CD14-positive monocyte (primary cell): Measurements from ENCODE around the gene PCAT7. TPM values are rescaled to one million over a fixed set of nuclear protein-coding genes. Genes with fewer than 3 reads are reported as not detected.
A peak's percentile ranks its signal among the peaks of the same experiment; 100 is the strongest.

Experiments used
- DNase-seq, 3 donors: peaks; one replicate each; pipeline ENCODE4 v3.0.0-alpha.2; 2011 to 2022
- H2AFZ ChIP-seq: 2 replicates; pipeline ENCODE4 v1.6.0; 2012; ENCODE audit warnings: mild to moderate bottlenecking, low read depth, low read length, inconsistent platforms; ENCODE audit not compliant: insufficient read depth, poor library complexity, severe bottlenecking
- H3K27ac ChIP-seq, 2 donors: 1 replicate in 1 of 2; 2 replicates in 1 of 2; pipeline ENCODE4 v1.5.1; 2012 to 2013; ENCODE audit warnings: low read length in 2 of 2, control low read depth in 1 of 2, inconsistent platforms in 1 of 2, low read depth in 1 of 2, mild to moderate bottlenecking in 1 of 2
- H3K27me3 ChIP-seq, 2 donors: one replicate each; pipeline versions ENCODE4 v1.6.0 to v1.6.1; 2011 to 2013; ENCODE audit warnings: low read length in 2 of 2; ENCODE audit not compliant: control insufficient read depth in 2 of 2, insufficient read depth in 2 of 2
- H3K36me3 ChIP-seq, 2 donors: replicated peaks in 1 of 2; 1 replicate in 1 of 2; 2 replicates in 1 of 2; pipeline versions ENCODE4 v1.5.1 to v1.6.1; 2012 to 2013; ENCODE audit warnings: low read length in 2 of 2, control low read depth in 1 of 2, inconsistent platforms in 1 of 2, mild to moderate bottlenecking in 1 of 2; ENCODE audit not compliant: insufficient read depth in 2 of 2, control insufficient read depth in 1 of 2
- H3K4me1 ChIP-seq, 2 donors: 1 replicate in 1 of 2; 2 replicates in 1 of 2; pipeline versions ENCODE4 v1.5.1 to v1.6.1; 2012 to 2013; ENCODE audit warnings: low read length in 2 of 2, control low read depth in 1 of 2, inconsistent platforms in 1 of 2, mild to moderate bottlenecking in 1 of 2, moderate library complexity in 1 of 2; ENCODE audit not compliant: insufficient read depth in 2 of 2, control insufficient read depth in 1 of 2
- H3K4me2 ChIP-seq: replicated peaks from 2 replicates; pipeline ENCODE3; 2012; ENCODE audit warnings: low read length, moderate library complexity, mild to moderate bottlenecking; ENCODE audit not compliant: poor library complexity, severe bottlenecking; ENCODE audit errors: extremely low read depth
- H3K4me3 ChIP-seq, 3 experiments: fragments of 200-600 bp in 1 of 3; sonication (generic) in 1 of 3; replicated peaks in 1 of 3; 1 replicate in 2 of 3; 2 replicates in 1 of 3; pipeline ENCODE4 v1.5.1; 2011 to 2013; ENCODE audit warnings: low read length in 3 of 3, mild to moderate bottlenecking in 3 of 3, control low read depth in 2 of 3, low read depth in 2 of 3, inconsistent platforms in 1 of 3, moderate library complexity in 1 of 3
- H3K79me2 ChIP-seq: 2 replicates; pipeline ENCODE4 v1.6.0; 2012; ENCODE audit warnings: mild to moderate bottlenecking, control low read depth, inconsistent platforms, low read length, moderate library complexity; ENCODE audit not compliant: insufficient read depth
- H3K9ac ChIP-seq: 2 replicates; pipeline ENCODE4 v1.6.0; 2017; ENCODE audit warnings: low read length, mild to moderate bottlenecking; ENCODE audit not compliant: insufficient read depth, poor library complexity, severe bottlenecking
- H3K9me3 ChIP-seq, 2 donors: replicated peaks in 1 of 2; 1 replicate in 1 of 2; 2 replicates in 1 of 2; pipeline versions ENCODE4 v1.5.1 to v1.6.1; 2012 to 2013; ENCODE audit warnings: low read length in 2 of 2, control low read depth in 1 of 2; ENCODE audit not compliant: control insufficient read depth in 1 of 2, insufficient read depth in 1 of 2
- H4K20me1 ChIP-seq: 2 replicates; pipeline ENCODE4 v1.6.0; 2012; ENCODE audit warnings: mild to moderate bottlenecking, low read length, control low read depth, moderate library complexity; ENCODE audit not compliant: insufficient read depth
- H3K27ac Mint-ChIP-seq, 7 donors: one replicate each; pipeline ENCODE4 v1.8.0; 2020; ENCODE audit warnings: mild to moderate bottlenecking in 7 of 7, mixed read lengths in 7 of 7, moderate library complexity in 6 of 7, inconsistent platforms in 2 of 7
- H3K27me3 Mint-ChIP-seq, 3 donors: one replicate each; pipeline ENCODE4 v1.8.0; 2021 to 2022; ENCODE audit warnings: low read depth in 3 of 3, mild to moderate bottlenecking in 3 of 3, mixed read lengths in 3 of 3, moderate library complexity in 3 of 3, inconsistent platforms in 1 of 3
- H3K36me3 Mint-ChIP-seq, 2 donors: one replicate each; pipeline ENCODE4 v1.8.0; 2020; ENCODE audit warnings: mixed read lengths in 2 of 2, inconsistent platforms in 1 of 2, mild to moderate bottlenecking in 1 of 2
- H3K4me1 Mint-ChIP-seq: one replicate; pipeline ENCODE4 v1.8.0; 2020; ENCODE audit warnings: mild to moderate bottlenecking, mixed read lengths
- H3K4me3 Mint-ChIP-seq, 2 donors: one replicate each; pipeline ENCODE4 v1.8.0; 2020; ENCODE audit warnings: mild to moderate bottlenecking in 2 of 2, mixed read lengths in 2 of 2, moderate library complexity in 1 of 2
- H3K9me3 Mint-ChIP-seq, 7 donors: one replicate each; pipeline ENCODE4 v1.8.0; 2020 to 2022; ENCODE audit warnings: mixed read lengths in 7 of 7, mild to moderate bottlenecking in 6 of 7, moderate library complexity in 6 of 7, inconsistent platforms in 2 of 7
- CTCF ChIP-seq: fragments of 200-600 bp; IDR thresholded peaks from one replicate; pipeline ENCODE4 v1.8.0; 2022; ENCODE audit warnings: antibody characterized with exemption, mild to moderate bottlenecking
- WGBS: methylation state at CpG from one replicate; pipeline ENCODE4 v1.1.5; 2013; ENCODE audit warnings: missing lambda C conversion rate; ENCODE audit not compliant: insufficient coverage; 5-methylcytosine and 5-hydroxymethylcytosine counted together
- intact Hi-C, 2 donors: fragments of 100-400 bp; cut with micrococcal nuclease; formaldehyde crosslinking; loops; one replicate each; pipeline versions ENCODE4 v1.15.0 to v1.15.1; 2023
- polyA plus RNA-seq, 3 donors: library from polyadenylated mRNA; depleted of rRNA in 1 of 3; unstranded in 2 of 3; stranded (reverse) in 1 of 3; fragments of 300-500 nt in 2 of 3; fragments of >200 nt in 1 of 3; fragmentation: Illumina TruSeq in 2 of 3; gene quantifications; 1 replicate in 2 of 3; 2 replicates in 1 of 3; pipeline ENCODE4 v1.2.3, GENCODE V29; 2012 to 2021

Gene PCAT7
- polyA plus RNA-seq, 3 donors = not detected

GRCh38 chr9:94606646-94607422 is 52.0 kb downstream of the PCAT7 start:
- Histone ChIP-seq H3K27ac (no peak overlapping the region), H3K4me2 (no peak overlapping the region), H2AFZ (no peak overlapping the region), H3K9me3 (no peaks in the 10 kb centered on the region), H3K27me3 (no peaks in the 10 kb centered on the region), H3K4me3 (no peak overlapping the region), H3K36me3 (peaks cover 53 to 95% of the 10 kb centered on the region in 2 donors), H3K4me1 (no peaks in the 10 kb centered on the region), H3K79me2 (no peaks in the 10 kb centered on the region), H4K20me1 (peaks cover 6% of the 10 kb centered on the region), H3K9ac (no peak overlapping the region)
- intact Hi-C loops = no loop called here
- DNase-seq = no peak
- H3K4me1 Mint-ChIP-seq = peaks cover 12% of the 10 kb centered on the region
- H3K27me3 Mint-ChIP-seq = peaks cover 0 to 5% (median 1%) of the 10 kb centered on the region in 3 donors
- peaks cover 0 to 2% (median 0%) of the 10 kb centered on the region in 7 donors for H3K9me3 Mint-ChIP-seq
- 98% methylated on average over 17 of the region's 24 CpGs for WGBS
- no peak for TF ChIP-seq CTCF
- peak overlapping the region in 2 of 7 donors; percentile 4 to 46 for H3K27ac Mint-ChIP-seq
- peaks cover 84 to 97% of the 10 kb centered on the region in 2 donors for H3K36me3 Mint-ChIP-seq
- no peak overlapping the region for H3K4me3 Mint-ChIP-seq

GRCh38 chr9:94607423-94607691 is 52.5 kb downstream of the PCAT7 start:
- H3K4me3 ChIP-seq = no peak overlapping the region
- WGBS = 100% methylated on average over 2 of the region's 8 CpGs
- no peak overlapping the region for H3K4me2 ChIP-seq
- no peak for TF ChIP-seq CTCF
- no peaks in the 10 kb centered on the region for H3K27me3 ChIP-seq
- H4K20me1 ChIP-seq = peaks cover 6% of the 10 kb centered on the region
- peak overlapping the region in 1 of 7 donors; percentile 44 for H3K27ac Mint-ChIP-seq
- intact Hi-C loops = no loop called here
- no peaks in the 10 kb centered on the region for H3K79me2 ChIP-seq
- no peak overlapping the region for H3K9ac ChIP-seq
- no peak overlapping the region for H3K4me3 Mint-ChIP-seq
- peaks cover 12% of the 10 kb centered on the region for H3K4me1 Mint-ChIP-seq
- no peak overlapping the region for H2AFZ ChIP-seq
- H3K27ac ChIP-seq = no peak overlapping the region
- H3K36me3 ChIP-seq = peaks cover 53 to 97% of the 10 kb centered on the region in 2 donors
- no peak for DNase-seq
- H3K9me3 ChIP-seq = no peaks in the 10 kb centered on the region
- H3K27me3 Mint-ChIP-seq = peaks cover 0 to 5% (median 1%) of the 10 kb centered on the region in 3 donors
- no peaks in the 10 kb centered on the region for H3K4me1 ChIP-seq
- H3K9me3 Mint-ChIP-seq = peaks cover 0 to 2% (median 0%) of the 10 kb centered on the region in 7 donors
- H3K36me3 Mint-ChIP-seq = peaks cover 87 to 97% of the 10 kb centered on the region in 2 donors
